Keratinocyte (primary cell): ENCODE data around the gene ETFA. TPM values are rescaled to one million over a fixed set of nuclear protein-coding genes. Genes with fewer than 3 reads are reported as not detected.

Experiments used
- DNase-seq: peaks from one replicate; pipeline ENCODE4 v3.0.0-alpha.2; 2011; ENCODE audit warnings: low read depth, missing footprints, low spot score
- FAIRE-seq: peaks from 2 replicates; lab custom pipeline; 2011; peaks lifted over from hg19 to GRCh38; lab: Jason Lieb, UNC
- H2AFZ ChIP-seq: 2 replicates; pipeline ENCODE4 v1.6.0; 2012; ENCODE audit warnings: low read length, control low read depth, inconsistent platforms; ENCODE audit not compliant: control insufficient read depth
- H3K27ac ChIP-seq: 2 replicates; pipeline ENCODE4 v1.5.1; 2011; ENCODE audit warnings: low read length; ENCODE audit not compliant: control insufficient read depth, insufficient read depth
- H3K27me3 ChIP-seq: 3 replicates; pipeline ENCODE4 v1.6.0; 2011; ENCODE audit warnings: low read length; ENCODE audit not compliant: control insufficient read depth, insufficient read depth; ENCODE audit errors: extremely low read depth
- H3K36me3 ChIP-seq, 2 experiments: 2 replicates in 1 of 2; 3 replicates in 1 of 2; pipeline ENCODE4 v1.5.1; 2011; ENCODE audit warnings: low read length in 2 of 2, mild to moderate bottlenecking in 1 of 2; ENCODE audit not compliant: control insufficient read depth in 2 of 2, insufficient read depth in 2 of 2; ENCODE audit errors: extremely low read depth in 1 of 2
- H3K4me1 ChIP-seq: 3 replicates; pipeline ENCODE4 v1.5.1; 2011; ENCODE audit warnings: low read length; ENCODE audit not compliant: control insufficient read depth, insufficient read depth; ENCODE audit errors: extremely low read depth
- H3K4me2 ChIP-seq: 3 replicates; pipeline ENCODE4 v1.6.0; 2011; ENCODE audit warnings: low read depth, low read length; ENCODE audit not compliant: control insufficient read depth, insufficient read depth; ENCODE audit errors: extremely low read depth
- H3K4me3 ChIP-seq, 3 experiments: fragments of 200-600 bp in 1 of 3; sonication (generic) in 1 of 3; 2 replicates in 2 of 3; 3 replicates in 1 of 3; pipeline ENCODE4 v1.5.1; 2011 to 2016; ENCODE audit warnings: low read length in 3 of 3, mild to moderate bottlenecking in 3 of 3, control low read depth in 2 of 3, inconsistent platforms in 1 of 3, low read depth in 1 of 3, mixed read lengths in 1 of 3, mixed run types in 1 of 3, moderate library complexity in 1 of 3; ENCODE audit not compliant: control insufficient read depth in 2 of 3, insufficient read depth in 2 of 3; ENCODE audit errors: extremely low read depth in 1 of 3
- H3K79me2 ChIP-seq: 2 replicates; pipeline ENCODE4 v1.6.0; 2012; ENCODE audit warnings: low read length; ENCODE audit not compliant: control insufficient read depth, insufficient read depth
- H3K9ac ChIP-seq: 3 replicates; pipeline ENCODE4 v1.6.0; 2011; ENCODE audit warnings: low read length; ENCODE audit not compliant: control insufficient read depth, insufficient read depth; ENCODE audit errors: extremely low read depth
- H3K9me1 ChIP-seq: 3 replicates; pipeline ENCODE4 v1.6.0; 2011; ENCODE audit warnings: low read length; ENCODE audit not compliant: control insufficient read depth, insufficient read depth; ENCODE audit errors: extremely low read depth
- H3K9me3 ChIP-seq: 2 replicates; pipeline ENCODE4 v1.5.1; 2012; ENCODE audit warnings: low read depth, low read length; ENCODE audit not compliant: control insufficient read depth
- H4K20me1 ChIP-seq: 3 replicates; pipeline ENCODE4 v1.6.0; 2011; ENCODE audit warnings: low read length; ENCODE audit not compliant: control insufficient read depth, insufficient read depth; ENCODE audit errors: extremely low read depth
- CTCF ChIP-seq, 3 experiments: IDR thresholded peaks in 1 of 3; conservative IDR thresholded peaks in 1 of 3; optimal IDR thresholded peaks in 1 of 3; 2 replicates in 2 of 3; 3 replicates in 1 of 3; pipeline versions ENCODE3 to v1.5.1; 2011; ENCODE audit warnings: low read length in 3 of 3, mild to moderate bottlenecking in 3 of 3, moderate library complexity in 2 of 3, control low read depth in 1 of 3, inconsistent platforms in 1 of 3; ENCODE audit not compliant: insufficient read depth in 2 of 3; ENCODE audit errors: extremely low read depth in 1 of 3
- EZH2 ChIP-seq: IDR thresholded peaks from one replicate; pipeline ENCODE4 v1.6.1; 2012; ENCODE audit warnings: inconsistent platforms, mild to moderate bottlenecking, low read length, moderate library complexity
- dilution Hi-C: fragments of 300-500 bp; cut with MboI; formaldehyde crosslinking; loops from one replicate; pipeline ENCODE4 v1.7.0; 2020; ENCODE audit warnings: low sequenced_read_pairs; ENCODE audit not compliant: extremely low pct_ligation_motif_present
- polyA plus RNA-seq, 5 experiments: library from polyadenylated mRNA; depleted of rRNA in 3 of 5; stranded (reverse) in 3 of 5; stranded (forward) in 1 of 5; unstranded in 1 of 5; fragments of >200 nt; gene quantifications; 1 replicate in 1 of 5; 2 replicates in 3 of 5; 3 replicates in 1 of 5; pipeline versions ENCODE4 v1.2.1 to v1.2.3, GENCODE V29; 2011 to 2012; ENCODE audit warnings: missing spikeins in 2 of 5, low read depth in 1 of 5, low replicate concordance in 1 of 5

The ETFA gene
- polyA plus RNA-seq, 1 donor (not counting 4 experiments of a cell fraction or from before 2014, with no cell fraction given), result 230 TPM

- H3K9me3 ChIP-seq, result peaks cover 4% of the 10 kb centered on the region
- H3K27me3 ChIP-seq, result peaks cover 83% of the 10 kb centered on the region
- H4K20me1 ChIP-seq, result peaks cover 5% of the 10 kb centered on the region
- H3K9me1 ChIP-seq, result no peaks in the 10 kb centered on the region
- dilution Hi-C loops, result no loop called here
- H3K27ac ChIP-seq, result no peak overlapping the region
- H3K4me2 ChIP-seq, result peak overlapping the region; percentile 51
- no peak for DNase-seq
- TF ChIP-seq EZH2 (peak; percentile 8), CTCF (optimal IDR thresholded peaks at IDR 0.05 in 1 of 3, IDR thresholded peaks at IDR 0.05 in 1 of 3, conservative IDR thresholded peaks at IDR 0.05 in 1 of 3; ENCODE audit: extremely low read depth in 1 of 3, insufficient read depth in 2 of 3, low read length in 3 of 3) (no peak)
- no peak overlapping the region for H2AFZ ChIP-seq
- no peaks in the 10 kb centered on the region for H3K79me2 ChIP-seq
- H3K36me3 ChIP-seq, result no peaks in the 10 kb centered on the region
- H3K4me1 ChIP-seq, result peaks cover 16% of the 10 kb centered on the region
- H3K9ac ChIP-seq, result no peak overlapping the region
- peak overlapping the region in 1 of 3 experiments; percentile 52 for H3K4me3 ChIP-seq
- no peak for FAIRE-seq
Observed at GRCh38 chr15:76337059-76337695, 25.9 kb upstream of the ETFA start.

GRCh38 chr15:76336254-76337058 lies 25.2 kb upstream of the ETFA start, which contains the start of gene ISL2:
Gene ISL2 (plus strand): TSS chr15:76336773. CDS start chr15:76336884, 111 bp downstream.
- peak within 1 kb of the TSS in 2 of 3 experiments; percentile 6 to 52 for H3K4me3 ChIP-seq
- H3K9ac ChIP-seq, result no peak within 1 kb of the TSS
- H4K20me1 ChIP-seq, result peaks cover 5% of the 10 kb centered on the region
- DNase-seq (no peak), FAIRE-seq (no peak)
- no peaks in the 10 kb centered on the region for H3K79me2 ChIP-seq
- peaks cover 76% of the 10 kb centered on the region for H3K27me3 ChIP-seq
- H3K4me2 ChIP-seq, result peak within 1 kb of the TSS; percentile 51
- H3K27ac ChIP-seq, result no peak within 1 kb of the TSS
- H3K4me1 ChIP-seq, result peaks cover 16% of the 10 kb centered on the region
- H3K36me3 ChIP-seq, result no peaks in the 10 kb centered on the region
- TF ChIP-seq EZH2, result no peak
- no peak for TF ChIP-seq CTCF (optimal IDR thresholded peaks at IDR 0.05 in 1 of 3, IDR thresholded peaks at IDR 0.05 in 1 of 3, conservative IDR thresholded peaks at IDR 0.05 in 1 of 3; ENCODE audit: extremely low read depth in 1 of 3, insufficient read depth in 2 of 3, low read length in 3 of 3)
- H3K9me1 ChIP-seq, result no peaks in the 10 kb centered on the region
- H3K9me3 ChIP-seq, result peaks cover 4% of the 10 kb centered on the region
- dilution Hi-C loops, result no loop called here
- no peak within 1 kb of the TSS for H2AFZ ChIP-seq
